Liver (tissue), 9 donors: ENCODE results near the gene ECE1. TPM values are rescaled to one million over a fixed set of nuclear protein-coding genes. Genes with fewer than 3 reads are reported as not detected.

Experiments used
- DNase-seq: peaks from one replicate; pipeline ENCODE4 v3.0.0-alpha.2; 2017; ENCODE audit warnings: low spot score
- H3K27ac ChIP-seq, 2 donors: one replicate each; pipeline ENCODE4 v1.7.0; 2013; ENCODE audit warnings: inconsistent platforms in 2 of 2, low read length in 2 of 2, control low read depth in 1 of 2, low read depth in 1 of 2, mild to moderate bottlenecking in 1 of 2
- H3K27me3 ChIP-seq, 4 donors: one replicate each; pipeline versions ENCODE4 v1.6.1 to v1.7.0; 2013; ENCODE audit warnings: low read length in 3 of 4, inconsistent platforms in 1 of 4, mild to moderate bottlenecking in 1 of 4, moderate library complexity in 1 of 4; ENCODE audit not compliant: control insufficient read depth in 4 of 4, insufficient read depth in 4 of 4
- H3K36me3 ChIP-seq, 4 donors: one replicate each; pipeline versions ENCODE4 v1.6.1 to v1.7.0; 2013; ENCODE audit warnings: low read length in 3 of 4, mild to moderate bottlenecking in 3 of 4, low read depth in 1 of 4, moderate library complexity in 1 of 4; ENCODE audit not compliant: control insufficient read depth in 4 of 4, insufficient read depth in 3 of 4
- H3K4me1 ChIP-seq, 4 donors: one replicate each; pipeline versions ENCODE4 v1.6.1 to v1.7.0; 2013; ENCODE audit warnings: low read length in 3 of 4, mild to moderate bottlenecking in 3 of 4, moderate library complexity in 1 of 4; ENCODE audit not compliant: control insufficient read depth in 4 of 4, insufficient read depth in 4 of 4
- H3K4me3 ChIP-seq, 3 donors: one replicate each; pipeline versions ENCODE4 v1.6.1 to v1.7.0; 2013; ENCODE audit warnings: low read length in 3 of 3, control low read depth in 1 of 3, low read depth in 1 of 3, mild to moderate bottlenecking in 1 of 3
- H3K9ac ChIP-seq, 2 donors: one replicate each; pipeline ENCODE4 v1.7.0; 2013; ENCODE audit warnings: low read length in 2 of 2, mild to moderate bottlenecking in 2 of 2, moderate library complexity in 2 of 2, control low read depth in 1 of 2, low read depth in 1 of 2
- H3K9me3 ChIP-seq, 4 donors: one replicate each; pipeline versions ENCODE4 v1.6.1 to v1.7.0; 2013; ENCODE audit warnings: low read length in 3 of 4; ENCODE audit not compliant: control insufficient read depth in 4 of 4
- EGR1 ChIP-seq, 2 donors: IDR thresholded peaks; 2 replicates each; pipeline ENCODE4 v1.6.1; 2016 to 2018; ENCODE audit warnings: antibody characterized with exemption in 2 of 2, low read depth in 2 of 2
- FOXA1 ChIP-seq: IDR thresholded peaks from 2 replicates; pipeline ENCODE4 v1.6.1; 2016; ENCODE audit warnings: antibody characterized with exemption
- FOXA2 ChIP-seq: IDR thresholded peaks from 2 replicates; pipeline ENCODE4 v1.6.1; 2016; ENCODE audit warnings: antibody characterized with exemption
- HNF4G ChIP-seq: IDR thresholded peaks from 2 replicates; pipeline ENCODE4 v1.6.1; 2016; ENCODE audit warnings: antibody characterized with exemption
- JUND ChIP-seq, 2 donors: IDR thresholded peaks; 2 replicates each; pipeline ENCODE4 v1.6.1; 2016; ENCODE audit warnings: antibody characterized with exemption in 2 of 2
- NR2F2 ChIP-seq: IDR thresholded peaks from 2 replicates; pipeline ENCODE4 v1.6.1; 2016; ENCODE audit warnings: antibody characterized with exemption
- RAD21 ChIP-seq, 2 donors: IDR thresholded peaks; 2 replicates each; pipeline ENCODE4 v1.6.1; 2016; ENCODE audit warnings: antibody characterized with exemption in 2 of 2, mild to moderate bottlenecking in 2 of 2
- RXRA ChIP-seq, 2 donors: IDR thresholded peaks; 2 replicates each; pipeline ENCODE4 v1.6.1; 2017 to 2018; ENCODE audit warnings: antibody characterized with exemption in 2 of 2, mild to moderate bottlenecking in 1 of 2
- SP1 ChIP-seq: IDR thresholded peaks from 2 replicates; pipeline ENCODE4 v1.6.1; 2018; ENCODE audit warnings: antibody characterized with exemption, mild to moderate bottlenecking
- TAF1 ChIP-seq: conservative IDR thresholded peaks from 2 replicates; pipeline ENCODE4 v1.6.1; 2016; ENCODE audit warnings: antibody characterized with exemption, mild to moderate bottlenecking
- YY1 ChIP-seq: IDR thresholded peaks from 2 replicates; pipeline ENCODE4 v1.6.1; 2016; ENCODE audit warnings: antibody characterized with exemption, mild to moderate bottlenecking
- ZBTB33 ChIP-seq: IDR thresholded peaks from 2 replicates; pipeline ENCODE4 v1.6.1; 2016; ENCODE audit warnings: antibody characterized with exemption
- WGBS: extraction: QIAGEN DNeasy Blood & Tissue Kit; methylation state at CpG from one replicate; pipeline ENCODE4 v1.1.7; 2013; 5-methylcytosine and 5-hydroxymethylcytosine counted together
- polyA plus RNA-seq, 2 donors: library from polyadenylated mRNA; stranded (reverse) in 1 of 2; unstranded in 1 of 2; fragments of 200-250 nt in 1 of 2; fragments of >200 nt in 1 of 2; fragmentation: Nextera tagmentation in 1 of 2; extraction: Ambion mirVana in 1 of 2; gene quantifications; one replicate each; pipeline versions ENCODE4 v1.2.1 to v1.2.3, GENCODE V29; 2013 to 2015
- total RNA-seq, 2 donors: library from RNA; depleted of rRNA; stranded (reverse); fragments of >200 nt; gene quantifications; one replicate each; pipeline ENCODE4 v1.2.3, GENCODE V29; 2014
- TF ChIP-seq, protein P1 (sequence below): IDR thresholded peaks from 2 replicates; pipeline ENCODE4 v1.6.1; 2016; ENCODE audit warnings: antibody characterized with exemption
- TF ChIP-seq, protein P2 (sequence below): IDR thresholded peaks from 2 replicates; pipeline ENCODE4 v1.6.1; 2016; ENCODE audit warnings: antibody characterized with exemption, mild to moderate bottlenecking
- TF ChIP-seq, protein P3 (sequence below): fragments of 150-350 bp; IDR thresholded peaks from 2 replicates; pipeline ENCODE4 v1.5.1; 2017; ENCODE audit warnings: improper control_type of control experiment, low read depth, low read length; ENCODE audit not compliant: missing input control
- donor health status: healthy.
- donor health status: healthy.
- donor health status: healthy.
- donor health status: healthy.
- donor health status: healthy.

ECE1 gene
- total and polyA plus RNA-seq, 4 donors, result 29.3 to 46.4 (median 39.6) TPM

DNA sequence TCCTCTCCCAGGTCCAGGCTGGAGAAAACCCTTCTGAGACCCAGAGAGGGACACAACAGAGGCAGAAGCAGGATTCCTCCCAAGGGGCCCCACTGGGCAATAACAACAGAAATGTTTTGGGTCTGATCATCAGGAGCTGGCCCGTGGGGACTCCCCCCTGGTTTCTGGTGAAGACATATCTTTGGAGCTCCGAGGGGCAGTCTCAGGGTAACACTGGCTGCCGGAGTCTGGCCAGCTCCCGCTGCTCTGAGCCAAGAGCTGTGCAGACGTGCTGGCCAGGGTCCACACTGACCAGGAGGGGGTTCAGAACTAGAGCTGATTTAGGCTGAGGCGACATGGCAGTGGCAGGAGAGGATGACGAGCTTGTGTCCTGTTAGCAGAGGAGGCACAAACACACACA lies 13.1 kb downstream of the ECE1 start:
- H3K4me1 ChIP-seq, result peaks cover 2 to 13% (median 6%) of the 10 kb centered on the region in 4 donors
- H3K27me3 ChIP-seq, result no peaks in the 10 kb centered on the region
- no peak overlapping the region for H3K4me3 ChIP-seq
- H3K9me3 ChIP-seq, result no peaks in the 10 kb centered on the region
- peak overlapping the region in 1 of 2 donors; percentile 71 for H3K27ac ChIP-seq
- WGBS, result 65% methylated on average over 7 of the region's 7 CpGs
- H3K36me3 ChIP-seq, result peaks cover 0 to 4% (median 1%) of the 10 kb centered on the region in 4 donors
- H3K9ac ChIP-seq, result no peak overlapping the region
- TF ChIP-seq ZBTB33 (no peak), NR2F2 (no peak), RXRA (IDR thresholded peaks at IDR 0.05) (no peak), SP1 (no peak), EGR1 (IDR thresholded peaks at IDR 0.05; ENCODE audit: low read depth in 2 of 2) (no peak), JUND (IDR thresholded peaks at IDR 0.05) (no peak), YY1 (no peak)
- TF ChIP-seq, protein P1, sequence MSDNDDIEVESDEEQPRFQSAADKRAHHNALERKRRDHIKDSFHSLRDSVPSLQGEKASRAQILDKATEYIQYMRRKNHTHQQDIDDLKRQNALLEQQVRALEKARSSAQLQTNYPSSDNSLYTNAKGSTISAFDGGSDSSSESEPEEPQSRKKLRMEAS, result no peak
- TF ChIP-seq, protein P2, sequence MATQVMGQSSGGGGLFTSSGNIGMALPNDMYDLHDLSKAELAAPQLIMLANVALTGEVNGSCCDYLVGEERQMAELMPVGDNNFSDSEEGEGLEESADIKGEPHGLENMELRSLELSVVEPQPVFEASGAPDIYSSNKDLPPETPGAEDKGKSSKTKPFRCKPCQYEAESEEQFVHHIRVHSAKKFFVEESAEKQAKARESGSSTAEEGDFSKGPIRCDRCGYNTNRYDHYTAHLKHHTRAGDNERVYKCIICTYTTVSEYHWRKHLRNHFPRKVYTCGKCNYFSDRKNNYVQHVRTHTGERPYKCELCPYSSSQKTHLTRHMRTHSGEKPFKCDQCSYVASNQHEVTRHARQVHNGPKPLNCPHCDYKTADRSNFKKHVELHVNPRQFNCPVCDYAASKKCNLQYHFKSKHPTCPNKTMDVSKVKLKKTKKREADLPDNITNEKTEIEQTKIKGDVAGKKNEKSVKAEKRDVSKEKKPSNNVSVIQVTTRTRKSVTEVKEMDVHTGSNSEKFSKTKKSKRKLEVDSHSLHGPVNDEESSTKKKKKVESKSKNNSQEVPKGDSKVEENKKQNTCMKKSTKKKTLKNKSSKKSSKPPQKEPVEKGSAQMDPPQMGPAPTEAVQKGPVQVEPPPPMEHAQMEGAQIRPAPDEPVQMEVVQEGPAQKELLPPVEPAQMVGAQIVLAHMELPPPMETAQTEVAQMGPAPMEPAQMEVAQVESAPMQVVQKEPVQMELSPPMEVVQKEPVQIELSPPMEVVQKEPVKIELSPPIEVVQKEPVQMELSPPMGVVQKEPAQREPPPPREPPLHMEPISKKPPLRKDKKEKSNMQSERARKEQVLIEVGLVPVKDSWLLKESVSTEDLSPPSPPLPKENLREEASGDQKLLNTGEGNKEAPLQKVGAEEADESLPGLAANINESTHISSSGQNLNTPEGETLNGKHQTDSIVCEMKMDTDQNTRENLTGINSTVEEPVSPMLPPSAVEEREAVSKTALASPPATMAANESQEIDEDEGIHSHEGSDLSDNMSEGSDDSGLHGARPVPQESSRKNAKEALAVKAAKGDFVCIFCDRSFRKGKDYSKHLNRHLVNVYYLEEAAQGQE, result no peak
- TF ChIP-seq, protein P3, sequence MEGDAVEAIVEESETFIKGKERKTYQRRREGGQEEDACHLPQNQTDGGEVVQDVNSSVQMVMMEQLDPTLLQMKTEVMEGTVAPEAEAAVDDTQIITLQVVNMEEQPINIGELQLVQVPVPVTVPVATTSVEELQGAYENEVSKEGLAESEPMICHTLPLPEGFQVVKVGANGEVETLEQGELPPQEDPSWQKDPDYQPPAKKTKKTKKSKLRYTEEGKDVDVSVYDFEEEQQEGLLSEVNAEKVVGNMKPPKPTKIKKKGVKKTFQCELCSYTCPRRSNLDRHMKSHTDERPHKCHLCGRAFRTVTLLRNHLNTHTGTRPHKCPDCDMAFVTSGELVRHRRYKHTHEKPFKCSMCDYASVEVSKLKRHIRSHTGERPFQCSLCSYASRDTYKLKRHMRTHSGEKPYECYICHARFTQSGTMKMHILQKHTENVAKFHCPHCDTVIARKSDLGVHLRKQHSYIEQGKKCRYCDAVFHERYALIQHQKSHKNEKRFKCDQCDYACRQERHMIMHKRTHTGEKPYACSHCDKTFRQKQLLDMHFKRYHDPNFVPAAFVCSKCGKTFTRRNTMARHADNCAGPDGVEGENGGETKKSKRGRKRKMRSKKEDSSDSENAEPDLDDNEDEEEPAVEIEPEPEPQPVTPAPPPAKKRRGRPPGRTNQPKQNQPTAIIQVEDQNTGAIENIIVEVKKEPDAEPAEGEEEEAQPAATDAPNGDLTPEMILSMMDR, result no peak
- no peak for DNase-seq

DNA sequence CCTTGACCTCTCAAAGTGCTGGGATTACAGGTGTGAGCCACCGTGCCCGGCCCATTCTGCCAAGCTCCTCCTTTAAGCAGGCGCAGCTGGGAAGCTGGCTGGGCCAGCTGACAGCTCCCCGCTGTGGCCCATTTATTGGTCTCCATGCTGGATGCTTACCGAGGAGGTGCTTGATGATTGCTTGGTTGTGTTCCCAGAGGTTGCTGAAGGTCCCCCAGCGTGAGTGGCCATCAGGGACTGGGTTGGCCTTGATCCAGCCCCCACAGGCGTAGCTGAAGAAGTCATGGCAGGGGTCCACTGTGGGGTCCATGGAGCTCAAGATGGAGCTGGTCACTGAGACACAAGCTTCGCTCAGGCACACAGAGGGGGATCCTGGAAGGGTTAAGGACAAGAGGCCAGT lies 17.7 kb downstream of the ECE1 start:
- no peak for DNase-seq
- TF ChIP-seq JUND (IDR thresholded peaks at IDR 0.05) (no peak), YY1 (no peak), EGR1 (IDR thresholded peaks at IDR 0.05; ENCODE audit: low read depth in 2 of 2) (no peak), ZBTB33 (no peak), TAF1 (no peak), SP1 (no peak), HNF4G (no peak), FOXA2 (no peak), RAD21 (IDR thresholded peaks at IDR 0.05) (no peak), NR2F2 (no peak), FOXA1 (no peak)
- TF ChIP-seq, protein P1, result no peak
- TF ChIP-seq, protein P3, result no peak
- TF ChIP-seq, protein P2, result no peak
- Histone ChIP-seq H3K27me3 (no peaks in the 10 kb centered on the region), H3K4me3 (no peak overlapping the region), H3K9ac (no peak overlapping the region), H3K9me3 (no peaks in the 10 kb centered on the region), H3K27ac (peak overlapping the region in 1 of 2 donors; percentile 6), H3K4me1 (peaks cover 24 to 49% (median 38%) of the 10 kb centered on the region in 4 donors), H3K36me3 (peaks cover 0 to 7% (median 1%) of the 10 kb centered on the region in 4 donors)
- WGBS, result 92% methylated on average over 8 of the region's 8 CpGs
